ENCODE measurements around the gene PPFIA4. TPM values are rescaled to one million over a fixed set of nuclear protein-coding genes. Genes with fewer than 3 reads are reported as not detected.
A peak's percentile ranks its signal among the peaks of the same experiment; 100 is the strongest.

PPFIA4 gene
- polyA plus RNA-seq, 6 donors from 2014 or later, result not detected

- Mint-ChIP-seq H3K36me3 (no peaks in the 10 kb centered on the region), H3K9me3 (peaks cover 0 to 2% (median 0%) of the 10 kb centered on the region in 7 donors), H3K4me1 (peaks cover 0 to 3% (median 0%) of the 10 kb centered on the region in 3 donors), H3K27me3 (peaks cover 0 to 45% (median 17%) of the 10 kb centered on the region in 3 donors), H3K27ac (no peak overlapping the region), H3K4me3 (no peak overlapping the region)
- DNase-seq (no peak), ATAC-seq (ENCODE audit: low read depth in 2 of 2) (no peak)
Measured at GRCh38 chr1:203059485-203059884, 33.2 kb downstream of the PPFIA4 start.

- H3K27ac Mint-ChIP-seq, result no peak overlapping the region
- H3K36me3 Mint-ChIP-seq, result no peaks in the 10 kb centered on the region
- no peak for DNase-seq
- peaks cover 0 to 43% (median 17%) of the 10 kb centered on the region in 3 donors for H3K27me3 Mint-ChIP-seq
- ATAC-seq (ENCODE audit: low read depth in 2 of 2), result no peak
- H3K4me1 Mint-ChIP-seq, result peaks cover 0 to 3% (median 0%) of the 10 kb centered on the region in 3 donors
- no peak overlapping the region for H3K4me3 Mint-ChIP-seq
- peaks cover 0 to 2% (median 0%) of the 10 kb centered on the region in 7 donors for H3K9me3 Mint-ChIP-seq
Measured at GRCh38 chr1:203060115-203060514, 33.8 kb downstream of the PPFIA4 start.

GRCh38 chr1:203063287-203063686, 37.0 kb downstream of the PPFIA4 start:
- ATAC-seq (ENCODE audit: low read depth in 2 of 2) (no peak), DNase-seq (no peak)
- H3K4me3 Mint-ChIP-seq, result no peak overlapping the region
- H3K4me1 Mint-ChIP-seq, result peaks cover 0 to 3% (median 0%) of the 10 kb centered on the region in 3 donors
- no peaks in the 10 kb centered on the region for H3K36me3 Mint-ChIP-seq
- peaks cover 0 to 4% (median 0%) of the 10 kb centered on the region in 7 donors for H3K9me3 Mint-ChIP-seq
- H3K27me3 Mint-ChIP-seq, result peaks cover 0 to 26% (median 5%) of the 10 kb centered on the region in 3 donors
- no peak overlapping the region for H3K27ac Mint-ChIP-seq

GRCh38 chr1:203065191-203065590, 38.9 kb downstream of the PPFIA4 start:
- no peak for DNase-seq
- H3K36me3 Mint-ChIP-seq, result no peaks in the 10 kb centered on the region
- no peak overlapping the region for H3K27ac Mint-ChIP-seq
- peaks cover 0 to 26% (median 5%) of the 10 kb centered on the region in 3 donors for H3K27me3 Mint-ChIP-seq
- H3K9me3 Mint-ChIP-seq, result peaks cover 0 to 4% (median 0%) of the 10 kb centered on the region in 7 donors
- no peak overlapping the region for H3K4me3 Mint-ChIP-seq
- ATAC-seq (ENCODE audit: low read depth in 2 of 2), result no peak
- peaks cover 9 to 15% (median 10%) of the 10 kb centered on the region in 3 donors for H3K4me1 Mint-ChIP-seq

- peaks cover 0 to 4% (median 0%) of the 10 kb centered on the region in 7 donors for H3K9me3 Mint-ChIP-seq
- ATAC-seq (ENCODE audit: low read depth in 2 of 2) (no peak), DNase-seq (no peak)
- peaks cover 9 to 15% (median 10%) of the 10 kb centered on the region in 3 donors for H3K4me1 Mint-ChIP-seq
- peaks cover 0 to 21% (median 2%) of the 10 kb centered on the region in 3 donors for H3K27me3 Mint-ChIP-seq
- no peaks in the 10 kb centered on the region for H3K36me3 Mint-ChIP-seq
- no peak overlapping the region for H3K27ac Mint-ChIP-seq
- no peak overlapping the region for H3K4me3 Mint-ChIP-seq
Measured at GRCh38 chr1:203065986-203066385, 39.7 kb downstream of the PPFIA4 start.

- peaks cover 0 to 20% (median 1%) of the 10 kb centered on the region in 3 donors for H3K27me3 Mint-ChIP-seq
- H3K36me3 Mint-ChIP-seq, result no peaks in the 10 kb centered on the region
- peaks cover 0 to 4% (median 0%) of the 10 kb centered on the region in 7 donors for H3K9me3 Mint-ChIP-seq
- DNase-seq, result no peak
- peaks cover 9 to 15% (median 10%) of the 10 kb centered on the region in 3 donors for H3K4me1 Mint-ChIP-seq
- H3K4me3 Mint-ChIP-seq, result no peak overlapping the region
- no peak for ATAC-seq (ENCODE audit: low read depth in 2 of 2)
- H3K27ac Mint-ChIP-seq, result peak overlapping the region in 1 of 6 donors; percentile 1
Measured at GRCh38 chr1:203066965-203067364, 40.7 kb downstream of the PPFIA4 start.

- peak overlapping the region in 1 of 8 donors; percentile 24 for H3K4me3 Mint-ChIP-seq
- H3K4me1 Mint-ChIP-seq, result peaks cover 9 to 15% (median 10%) of the 10 kb centered on the region in 3 donors
- ATAC-seq (ENCODE audit: low read depth in 2 of 2) (peak; percentile 36 to 46), DNase-seq (no peak)
- no peaks in the 10 kb centered on the region for H3K36me3 Mint-ChIP-seq
- H3K9me3 Mint-ChIP-seq, result peaks cover 0 to 4% (median 0%) of the 10 kb centered on the region in 7 donors
- H3K27ac Mint-ChIP-seq, result peak overlapping the region in 2 of 6 donors; percentile 33 to 50
- H3K27me3 Mint-ChIP-seq, result peaks cover 10 to 36% (median 20%) of the 10 kb centered on the region in 3 donors
Measured at GRCh38 chr1:203069030-203069747, 42.9 kb downstream of the PPFIA4 start.

- H3K9me3 Mint-ChIP-seq, result no peaks in the 10 kb centered on the region
- peak overlapping the region in 1 of 6 donors; percentile 65 for H3K27ac Mint-ChIP-seq
- ATAC-seq (ENCODE audit: low read depth in 2 of 2) (no peak), DNase-seq (no peak)
- peaks cover 14 to 52% (median 42%) of the 10 kb centered on the region in 3 donors for H3K27me3 Mint-ChIP-seq
- peaks cover 16 to 22% (median 21%) of the 10 kb centered on the region in 3 donors for H3K4me1 Mint-ChIP-seq
- no peak overlapping the region for H3K4me3 Mint-ChIP-seq
- H3K36me3 Mint-ChIP-seq, result peaks cover 0 to 7% of the 10 kb centered on the region in 2 donors
Measured at GRCh38 chr1:203072002-203072602, 45.8 kb downstream of the PPFIA4 start.

- H3K27me3 Mint-ChIP-seq, result peaks cover 14 to 54% (median 50%) of the 10 kb centered on the region in 3 donors
- H3K4me1 Mint-ChIP-seq, result peaks cover 16 to 22% (median 21%) of the 10 kb centered on the region in 3 donors
- peaks cover 0 to 1% (median 0%) of the 10 kb centered on the region in 7 donors for H3K9me3 Mint-ChIP-seq
- peaks cover 0 to 7% of the 10 kb centered on the region in 2 donors for H3K36me3 Mint-ChIP-seq
- no peak overlapping the region for H3K27ac Mint-ChIP-seq
- peak overlapping the region in 1 of 8 donors; percentile 37 for H3K4me3 Mint-ChIP-seq
- no peak for ATAC-seq (ENCODE audit: low read depth in 2 of 2)
- no peak for DNase-seq
Measured at GRCh38 chr1:203072911-203073310, 46.6 kb downstream of the PPFIA4 start.

GRCh38 chr1:203073469-203073868, 47.2 kb downstream of the PPFIA4 start:
- DNase-seq (no peak), ATAC-seq (ENCODE audit: low read depth in 2 of 2) (no peak)
- H3K36me3 Mint-ChIP-seq, result peaks cover 0 to 7% of the 10 kb centered on the region in 2 donors
- peak overlapping the region in 1 of 8 donors; percentile 53 for H3K4me3 Mint-ChIP-seq
- H3K27ac Mint-ChIP-seq, result no peak overlapping the region
- H3K9me3 Mint-ChIP-seq, result peaks cover 0 to 1% (median 0%) of the 10 kb centered on the region in 7 donors
- peaks cover 14 to 59% (median 52%) of the 10 kb centered on the region in 3 donors for H3K27me3 Mint-ChIP-seq
- H3K4me1 Mint-ChIP-seq, result peaks cover 15 to 22% (median 20%) of the 10 kb centered on the region in 3 donors

GRCh38 chr1:203074610-203075009, 48.3 kb downstream of the PPFIA4 start:
- H3K9me3 Mint-ChIP-seq, result peaks cover 0 to 1% (median 0%) of the 10 kb centered on the region in 7 donors
- peak overlapping the region in 1 of 6 donors; percentile 71 for H3K27ac Mint-ChIP-seq
- peaks cover 6 to 12% (median 10%) of the 10 kb centered on the region in 3 donors for H3K4me1 Mint-ChIP-seq
- peak overlapping the region in 4 of 8 donors; percentile 40 to 76 (median 69) for H3K4me3 Mint-ChIP-seq
- DNase-seq (no peak), ATAC-seq (ENCODE audit: low read depth in 2 of 2) (no peak)
- H3K27me3 Mint-ChIP-seq, result peaks cover 21 to 67% (median 57%) of the 10 kb centered on the region in 3 donors
- peaks cover 0 to 7% of the 10 kb centered on the region in 2 donors for H3K36me3 Mint-ChIP-seq

GRCh38 chr1:203075236-203076030, 49.1 kb downstream of the PPFIA4 start:
- Mint-ChIP-seq H3K27ac (no peak overlapping the region), H3K27me3 (peaks cover 27 to 76% (median 57%) of the 10 kb centered on the region in 3 donors), H3K9me3 (peaks cover 0 to 1% (median 0%) of the 10 kb centered on the region in 7 donors), H3K4me1 (peaks cover 6 to 12% (median 6%) of the 10 kb centered on the region in 3 donors), H3K4me3 (peak overlapping the region in 5 of 8 donors; percentile 70 to 83 (median 76)), H3K36me3 (peaks cover 0 to 7% of the 10 kb centered on the region in 2 donors)
- DNase-seq (no peak), ATAC-seq (ENCODE audit: low read depth in 2 of 2) (peak; percentile 55 to 57)

All from naive B cell (primary cell).